Transverse colon (tissue), 4 donors: ENCODE measurements around the gene LARGE1. TPM values are rescaled to one million over a fixed set of nuclear protein-coding genes. Genes with fewer than 3 reads are reported as not detected.

ENCODE experiments used
- DNase-seq: peaks from one replicate; pipeline ENCODE4 v3.0.0-alpha.2; 2019
- H3K27ac ChIP-seq, 4 donors: fragments of 200-600 bp; sonication (generic); 2 replicates each; pipeline ENCODE4 v1.5.1; 2016 to 2018; ENCODE audit warnings: inconsistent platforms in 4 of 4
- H3K27me3 ChIP-seq: fragments of 200-600 bp; sonication (generic); 2 replicates; pipeline ENCODE4 v1.5.1; 2017; ENCODE audit warnings: inconsistent platforms
- H3K36me3 ChIP-seq, 4 donors: fragments of 200-600 bp; sonication (generic); 2 replicates each; pipeline ENCODE4 v1.5.1; 2017 to 2019; ENCODE audit warnings: inconsistent platforms in 4 of 4
- H3K4me1 ChIP-seq, 4 donors: fragments of 200-600 bp; sonication (generic); 2 replicates each; pipeline ENCODE4 v1.5.1; 2017 to 2020; ENCODE audit warnings: inconsistent platforms in 4 of 4
- H3K4me3 ChIP-seq, 4 donors: fragments of 200-600 bp; sonication (generic); 1 replicate in 1 of 4; 2 replicates in 3 of 4; pipeline versions ENCODE4 v1.5.1 to v1.6.1; 2017 to 2019; ENCODE audit warnings: inconsistent platforms in 4 of 4
- H3K9me3 ChIP-seq, 2 donors: fragments of 200-600 bp; sonication (generic); 2 replicates each; pipeline ENCODE4 v1.5.1; 2017 to 2019; ENCODE audit warnings: inconsistent platforms in 2 of 2
- CTCF ChIP-seq, 5 experiments: fragments of 200-600 bp in 3 of 5; fragments of 450-650 bp in 2 of 5; sonication (generic) in 3 of 5; IDR thresholded peaks; 1 replicate in 2 of 5; 2 replicates in 3 of 5; pipeline ENCODE4 v1.5.1; 2016 to 2017; ENCODE audit warnings: antibody characterized with exemption in 5 of 5, inconsistent platforms in 3 of 5, mild to moderate bottlenecking in 2 of 5, moderate library complexity in 1 of 5
- EP300 ChIP-seq: sonication (generic); formaldehyde crosslinking; IDR thresholded peaks from one replicate; pipeline ENCODE4 v1.6.1; 2017; ENCODE audit warnings: antibody characterized with exemption, low read depth
- POLR2A ChIP-seq: fragments of 450-650 bp; IDR thresholded peaks from one replicate; pipeline ENCODE4 v1.6.1; 2016; ENCODE audit warnings: antibody characterized with exemption, mild to moderate bottlenecking, moderate library complexity
- POLR2AphosphoS5 ChIP-seq, 3 donors: sonication (generic); formaldehyde crosslinking; IDR thresholded peaks; one replicate each; pipeline ENCODE4 v1.6.1; 2016; ENCODE audit warnings: antibody characterized with exemption in 3 of 3
- WGBS, 2 donors: methylation state at CpG; one replicate each; pipeline ENCODE4 v1.1.5; 2018; ENCODE audit warnings: low coverage in 1 of 2; 5-methylcytosine and 5-hydroxymethylcytosine counted together
- in situ Hi-C, 4 donors: fragments of 200-750 bp; cut with MboI; loops; one replicate each; pipeline versions ENCODE4 v1.15.0 to v1.15.1; 2017; ENCODE audit warnings: low sequenced_read_pairs in 3 of 4, low pct_ligation_motif_present in 1 of 4, low pct_unique_long_range_greater_than_20kb in 1 of 4
- intact Hi-C: fragments of 100-400 bp; cut with DNase I; formaldehyde crosslinking; loops from one replicate; pipeline ENCODE4 v1.15.1; 2023; ENCODE audit warnings: low total_unique reads
- total RNA-seq, 4 donors: library from RNA; depleted of rRNA; stranded (reverse); fragments of >200 nt; gene quantifications; one replicate each; pipeline ENCODE4 v1.1.0, GENCODE V29; 2016

Gene LARGE1
- total RNA-seq, 4 donors from 2014 or later = 46.5 to 304 (median 80.5) TPM

- in situ Hi-C loops = loop anchor here in 3 of 4 donors (10.0 to 25.0 kb wide), 2 partner anchors 263 to 271 kb away; no protein-coding TSS in a partner anchor
- WGBS, 2 donors = 79 to 90% methylated on average over 5 to 7 of the region's 7 CpGs
- no peaks in the 10 kb centered on the region for H3K27me3 ChIP-seq
These were observed 344.5 kb downstream of the LARGE1 start for GRCh38 chr22:33575771-33576170.

GRCh38 chr22:33575041-33575440 lies 345.2 kb downstream of the LARGE1 start:
- Histone ChIP-seq H3K27ac (no peak overlapping the region), H3K36me3 (no peaks in the 10 kb centered on the region), H3K4me1 (peaks cover 0 to 22% (median 4%) of the 10 kb centered on the region in 4 donors), H3K4me3 (no peak overlapping the region), H3K27me3 (no peaks in the 10 kb centered on the region), H3K9me3 (no peaks in the 10 kb centered on the region)
- in situ Hi-C loops = loop anchor here in 3 of 4 donors (10.0 to 25.0 kb wide), 2 partner anchors 263 to 270 kb away; no protein-coding TSS in a partner anchor
- intact Hi-C loops = loop anchor here (10.0 kb wide), 1 partner anchor 50 kb away; no protein-coding TSS in a partner anchor
- TF ChIP-seq EP300 (no peak), POLR2A (no peak), POLR2AphosphoS5 (IDR thresholded peaks at IDR 0.05) (no peak), CTCF (IDR thresholded peaks at IDR 0.05) (no peak)
- WGBS, 2 donors = 72 to 87% methylated on average over 2 of the region's 2 CpGs
- DNase-seq = no peak

More at GRCh38 chr22:33575771-33576170, 344.5 kb downstream of the LARGE1 start:
- Histone ChIP-seq H3K9me3 (no peaks in the 10 kb centered on the region), H3K36me3 (no peaks in the 10 kb centered on the region), H3K27ac (no peak overlapping the region), H3K4me3 (no peak overlapping the region), H3K4me1 (peaks cover 0 to 22% (median 4%) of the 10 kb centered on the region in 4 donors)
- no peak for DNase-seq
- TF ChIP-seq CTCF (IDR thresholded peaks at IDR 0.05) = no peak
- TF ChIP-seq POLR2A = no peak
- no peak for TF ChIP-seq EP300
- TF ChIP-seq POLR2AphosphoS5 (IDR thresholded peaks at IDR 0.05) = no peak
- intact Hi-C loops = loop anchor here (10.0 kb wide), 1 partner anchor 51 kb away; no protein-coding TSS in a partner anchor

DNA sequence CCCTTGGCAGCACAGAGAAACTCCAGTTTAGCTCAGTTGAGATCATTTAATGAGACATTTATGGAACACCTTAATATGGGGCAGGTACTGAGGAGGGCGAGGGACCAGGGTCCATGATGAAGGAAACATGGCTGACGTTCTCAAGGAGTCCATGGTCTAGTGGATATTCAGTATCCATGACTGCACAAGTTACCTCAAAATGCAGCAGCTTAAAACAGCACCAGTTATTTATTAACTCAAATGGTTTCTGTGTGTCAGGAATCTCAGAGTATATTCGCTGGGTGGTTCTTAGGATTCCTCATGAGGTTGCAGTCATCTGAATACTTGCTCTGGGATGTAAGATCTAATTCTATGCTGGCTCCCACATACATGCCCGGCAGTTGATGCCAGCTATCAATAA lies 346.8 kb downstream of the LARGE1 start:
- H3K4me1 ChIP-seq = peaks cover 0 to 12% (median 2%) of the 10 kb centered on the region in 4 donors
- TF ChIP-seq CTCF (IDR thresholded peaks at IDR 0.05) = no peak
- no peak for TF ChIP-seq POLR2A
- no peak for TF ChIP-seq EP300
- no peak for TF ChIP-seq POLR2AphosphoS5 (IDR thresholded peaks at IDR 0.05)
- no peaks in the 10 kb centered on the region for H3K27me3 ChIP-seq
- no peaks in the 10 kb centered on the region for H3K9me3 ChIP-seq
- H3K36me3 ChIP-seq = no peaks in the 10 kb centered on the region
- intact Hi-C loops = loop anchor here (10.0 kb wide), 1 partner anchor 49 kb away; no protein-coding TSS in a partner anchor
- WGBS, 2 donors = 63 to 65% methylated on average over 4 of the region's 4 CpGs
- in situ Hi-C loops = loop anchor here in 2 of 4 donors (10.0 kb wide), 1 partner anchor 269 kb away; no protein-coding TSS in a partner anchor
- H3K4me3 ChIP-seq = no peak overlapping the region
- DNase-seq = no peak
- H3K27ac ChIP-seq = no peak overlapping the region

- Histone ChIP-seq H3K27me3 (no peaks in the 10 kb centered on the region), H3K36me3 (no peaks in the 10 kb centered on the region), H3K4me1 (no peaks in the 10 kb centered on the region), H3K9me3 (no peaks in the 10 kb centered on the region), H3K27ac (no peak overlapping the region), H3K4me3 (no peak overlapping the region)
- TF ChIP-seq CTCF (IDR thresholded peaks at IDR 0.05) = no peak
- TF ChIP-seq EP300 = no peak
- no peak for TF ChIP-seq POLR2AphosphoS5 (IDR thresholded peaks at IDR 0.05)
- TF ChIP-seq POLR2A = no peak
- DNase-seq = no peak
- in situ Hi-C loops = loop anchor here in 2 of 4 donors (10.0 kb wide), 1 partner anchor 267 kb away; no protein-coding TSS in a partner anchor
- WGBS, 2 donors = 60 to 86% methylated on average over 3 of the region's 3 CpGs
- intact Hi-C loops = loop anchor here (10.0 kb wide), 1 partner anchor 47 kb away; no protein-coding TSS in a partner anchor
These were observed 348.2 kb downstream of the LARGE1 start for GRCh38 chr22:33572086-33572485.
